HepG2 (cell line): Measurements from ENCODE around the gene TMEM198. TPM values are rescaled to one million over a fixed set of nuclear protein-coding genes. Genes with fewer than 3 reads are reported as not detected.

ENCODE experiments used
- GATAD2A ChIP-seq: IDR thresholded peaks from 2 replicates; pipeline ENCODE4 v1.6.1; 2016
- IRF1 ChIP-seq: sonication (generic); formaldehyde crosslinking; IDR thresholded peaks from 2 replicates; pipeline ENCODE4 v1.4.0; 2020; ENCODE audit warnings: low read depth, mild to moderate bottlenecking, missing genetic modification reagents
- KLF15 ChIP-seq: sonication (generic); formaldehyde crosslinking; IDR thresholded peaks from 2 replicates; pipeline ENCODE4 v1.8.1; 2023; ENCODE audit warnings: borderline replicate concordance, mild to moderate bottlenecking, inconsistent platforms, missing genetic modification reagents, mixed read lengths
- MEF2D ChIP-seq: sonication (generic); formaldehyde crosslinking; IDR thresholded peaks from 2 replicates; pipeline ENCODE4 v1.5.1; 2020; ENCODE audit warnings: mild to moderate bottlenecking, missing genetic modification reagents
- MIXL1 ChIP-seq: IDR thresholded peaks from 2 replicates; pipeline ENCODE4 v1.6.1; 2016
- MTF1 ChIP-seq: sonication (generic); formaldehyde crosslinking; IDR thresholded peaks from 2 replicates; pipeline ENCODE4 v1.5.0; 2020; ENCODE audit warnings: missing genetic modification reagents
- NFE2L1 ChIP-seq: sonication (generic); formaldehyde crosslinking; IDR thresholded peaks from 2 replicates; pipeline ENCODE4 v1.4.0; 2020; ENCODE audit warnings: missing genetic modification reagents, mild to moderate bottlenecking, borderline replicate concordance
- RERE ChIP-seq: IDR thresholded peaks from 2 replicates; pipeline ENCODE4 v1.6.1; 2016; ENCODE audit warnings: low read depth, missing genetic modification reagents, missing compliant biosample characterization
- RFX5 ChIP-seq: IDR thresholded peaks from 2 replicates; pipeline ENCODE4 v1.6.1; 2011; ENCODE audit warnings: low read depth, low read length, improper control_type of control experiment
- SNAPC5 ChIP-seq: sonication (generic); formaldehyde crosslinking; IDR thresholded peaks from 2 replicates; pipeline ENCODE4 v1.8.1; 2023; ENCODE audit warnings: mild to moderate bottlenecking, missing genetic modification reagents, borderline replicate concordance
- SOX13 ChIP-seq, 3 experiments: fragments of 450-650 bp in 1 of 3; sonication (generic) in 1 of 3; formaldehyde crosslinking in 1 of 3; IDR thresholded peaks in 2 of 3; conservative IDR thresholded peaks in 1 of 3; 2 replicates each; pipeline versions ENCODE4 v1.5.0 to v1.6.1; 2016 to 2020; ENCODE audit warnings: antibody characterized with exemption in 1 of 3, mild to moderate bottlenecking in 1 of 3, missing compliant biosample characterization in 1 of 3, missing genetic modification reagents in 1 of 3, moderate library complexity in 1 of 3
- SSRP1 ChIP-seq: IDR thresholded peaks from 2 replicates; pipeline ENCODE4 v1.6.1; 2016; ENCODE audit warnings: control low read depth
- ZNF317 ChIP-seq: sonication (generic); formaldehyde crosslinking; IDR thresholded peaks from 2 replicates; pipeline ENCODE4 v1.5.0; 2020; ENCODE audit warnings: mild to moderate bottlenecking, missing genetic modification reagents
- ZNF326 ChIP-seq: sonication (generic); formaldehyde crosslinking; IDR thresholded peaks from 2 replicates; pipeline ENCODE4 v1.4.0; 2020; ENCODE audit warnings: missing genetic modification reagents, borderline replicate concordance
- ZNF598 ChIP-seq: sonication (generic); formaldehyde crosslinking; IDR thresholded peaks from 2 replicates; pipeline ENCODE4 v1.5.1; 2020; ENCODE audit warnings: mild to moderate bottlenecking, missing genetic modification reagents, borderline replicate concordance
- ZNF670 ChIP-seq: sonication (generic); formaldehyde crosslinking; IDR thresholded peaks from 2 replicates; pipeline ENCODE4 v1.8.0; 2022; ENCODE audit warnings: mild to moderate bottlenecking, missing genetic modification reagents, borderline replicate concordance
- polyA plus RNA-seq, 8 experiments: library from polyadenylated mRNA; depleted of rRNA in 3 of 8; stranded (reverse) in 7 of 8; unstranded in 1 of 8; fragments of >200 nt; fragmentation: Illumina TruSeq in 4 of 8; extraction: Trizol in 4 of 8; gene quantifications; 2 replicates each; pipeline versions ENCODE4 v1.2.1 to v1.2.3, GENCODE V29; 2011 to 2016; ENCODE audit warnings: low read depth in 4 of 8, missing spikeins in 1 of 8, mixed read lengths in 1 of 8; ENCODE audit not compliant: insufficient read depth in 1 of 8
- total RNA-seq, 5 experiments: library from RNA; depleted of rRNA; stranded (reverse); fragments of >200 nt; fragmentation: Illumina TruSeq; extraction: Trizol; gene quantifications; 2 replicates each; pipeline ENCODE4 v1.2.3, GENCODE V29; 2016; ENCODE audit warnings: low read depth in 1 of 5
- TF ChIP-seq, protein P1 (sequence below): sonication (generic); formaldehyde crosslinking; IDR thresholded peaks from 2 replicates; pipeline ENCODE4 v1.4.0; 2020; ENCODE audit warnings: missing genetic modification reagents
- TF ChIP-seq, protein P2 (sequence below): sonication (generic); formaldehyde crosslinking; IDR thresholded peaks from 2 replicates; pipeline ENCODE4 v1.5.0; 2020; ENCODE audit warnings: missing genetic modification reagents

Gene TMEM198
- total and polyA plus RNA-seq, 2 of the 13 experiments (the other 11 are each of a cell fraction or from before 2014, with no cell fraction given), result 17.3 to 23.5 TPM

GRCh38 chr2:219598308-219599078 is 54.7 kb downstream of the TMEM198 start (continued):
- no peak; the same call in 1 of the 2 replicates for TF ChIP-seq MEF2D (CRISPR knock-in tag)
- TF ChIP-seq KLF15 (CRISPR knock-in tag), result no peak
- no peak; the same call in 1 of the 2 replicates for TF ChIP-seq GATAD2A (CRISPR knock-in tag)
- TF ChIP-seq SOX13 (IDR thresholded peaks at IDR 0.05), result no peak
- no peak for TF ChIP-seq SOX13 (CRISPR knock-in tag; conservative IDR thresholded peaks at IDR 0.05 in 1 of 2, IDR thresholded peaks at IDR 0.05 in 1 of 2)
- TF ChIP-seq NFE2L1 (CRISPR knock-in tag), result no peak
- TF ChIP-seq IRF1, result no peak
- TF ChIP-seq ZNF317 (CRISPR knock-in tag), result no peak; the same call in 1 of the 2 replicates
- no peak for TF ChIP-seq RERE (CRISPR knock-in tag)
- no peak for TF ChIP-seq RFX5
- TF ChIP-seq SNAPC5 (CRISPR knock-in tag), result 0 out of 2 replicates have a peak, but pooled peaks have one; percentile 67
- peak; percentile 73; the same call in 1 of the 2 replicates for TF ChIP-seq ZNF670 (CRISPR knock-in tag)
- TF ChIP-seq ZNF326, result no peak
- TF ChIP-seq ZNF598 (CRISPR knock-in tag), result no peak
- TF ChIP-seq SSRP1 (CRISPR knock-in tag), result no peak
- no peak for TF ChIP-seq MTF1 (CRISPR knock-in tag)
- TF ChIP-seq, protein P1, sequence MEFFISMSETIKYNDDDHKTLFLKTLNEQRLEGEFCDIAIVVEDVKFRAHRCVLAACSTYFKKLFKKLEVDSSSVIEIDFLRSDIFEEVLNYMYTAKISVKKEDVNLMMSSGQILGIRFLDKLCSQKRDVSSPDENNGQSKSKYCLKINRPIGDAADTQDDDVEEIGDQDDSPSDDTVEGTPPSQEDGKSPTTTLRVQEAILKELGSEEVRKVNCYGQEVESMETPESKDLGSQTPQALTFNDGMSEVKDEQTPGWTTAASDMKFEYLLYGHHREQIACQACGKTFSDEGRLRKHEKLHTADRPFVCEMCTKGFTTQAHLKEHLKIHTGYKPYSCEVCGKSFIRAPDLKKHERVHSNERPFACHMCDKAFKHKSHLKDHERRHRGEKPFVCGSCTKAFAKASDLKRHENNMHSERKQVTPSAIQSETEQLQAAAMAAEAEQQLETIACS, result no peak
- TF ChIP-seq, protein P2, sequence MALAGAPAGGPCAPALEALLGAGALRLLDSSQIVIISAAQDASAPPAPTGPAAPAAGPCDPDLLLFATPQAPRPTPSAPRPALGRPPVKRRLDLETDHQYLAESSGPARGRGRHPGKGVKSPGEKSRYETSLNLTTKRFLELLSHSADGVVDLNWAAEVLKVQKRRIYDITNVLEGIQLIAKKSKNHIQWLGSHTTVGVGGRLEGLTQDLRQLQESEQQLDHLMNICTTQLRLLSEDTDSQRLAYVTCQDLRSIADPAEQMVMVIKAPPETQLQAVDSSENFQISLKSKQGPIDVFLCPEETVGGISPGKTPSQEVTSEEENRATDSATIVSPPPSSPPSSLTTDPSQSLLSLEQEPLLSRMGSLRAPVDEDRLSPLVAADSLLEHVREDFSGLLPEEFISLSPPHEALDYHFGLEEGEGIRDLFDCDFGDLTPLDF (CRISPR knock-in tag), result no peak
- TF ChIP-seq MIXL1 (CRISPR knock-in tag), result no peak
